A549 (cell line): ENCODE results near the gene PNMA6F.

Source experiments
- EP300 ChIP-seq, 2 experiments: fragments of >200 bp; sonication (Bioruptor Twin); formaldehyde crosslinking; IDR thresholded peaks; 2 replicates in 1 of 2; 3 replicates in 1 of 2; pipeline ENCODE4 v1.6.1; 2016 to 2017
- KDM1A ChIP-seq: fragments of 200-600 bp; sonication (generic); IDR thresholded peaks from 2 replicates; pipeline ENCODE4 v1.6.1; 2016; ENCODE audit warnings: low read depth, mild to moderate bottlenecking
- PHF8 ChIP-seq: fragments of 200-600 bp; sonication (generic); IDR thresholded peaks from 2 replicates; pipeline ENCODE4 v1.6.1; 2016; ENCODE audit warnings: low read depth, mild to moderate bottlenecking, antibody characterized with exemption, moderate library complexity, borderline replicate concordance
- POLR2A ChIP-seq: IDR thresholded peaks from 2 replicates; pipeline ENCODE4 v1.6.1; 2012; ENCODE audit warnings: mild to moderate bottlenecking, low read length
- TF ChIP-seq, protein P1 (sequence below): fragments of >200 bp; sonication (Bioruptor Twin); formaldehyde crosslinking; IDR thresholded peaks from 3 replicates; pipeline ENCODE4 v1.5.1; 2016

DNA sequence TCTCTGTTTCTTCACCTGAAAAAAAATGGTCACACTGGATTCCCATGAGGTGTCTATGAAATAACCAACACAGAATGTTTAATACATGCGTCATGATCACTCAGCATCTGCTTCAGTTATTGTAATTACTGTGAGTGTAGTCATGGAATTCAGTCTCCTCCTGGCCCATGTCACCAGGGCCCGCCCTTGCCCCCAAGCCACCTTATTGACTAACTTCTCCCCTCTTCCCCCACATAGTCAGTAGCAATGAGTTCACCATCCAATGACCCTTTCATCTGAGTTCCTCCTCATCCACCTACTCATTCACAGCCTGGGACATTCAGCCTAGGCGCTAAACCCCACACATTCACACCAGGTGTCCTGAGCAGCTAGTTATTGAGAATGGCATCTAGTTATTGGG lies 15.6 kb downstream of the PNMA6F start:
- TF ChIP-seq PHF8 (no peak), EP300 (IDR thresholded peaks at IDR 0.05) (no peak), POLR2A (no peak), KDM1A (no peak)
- TF ChIP-seq, protein P1, sequence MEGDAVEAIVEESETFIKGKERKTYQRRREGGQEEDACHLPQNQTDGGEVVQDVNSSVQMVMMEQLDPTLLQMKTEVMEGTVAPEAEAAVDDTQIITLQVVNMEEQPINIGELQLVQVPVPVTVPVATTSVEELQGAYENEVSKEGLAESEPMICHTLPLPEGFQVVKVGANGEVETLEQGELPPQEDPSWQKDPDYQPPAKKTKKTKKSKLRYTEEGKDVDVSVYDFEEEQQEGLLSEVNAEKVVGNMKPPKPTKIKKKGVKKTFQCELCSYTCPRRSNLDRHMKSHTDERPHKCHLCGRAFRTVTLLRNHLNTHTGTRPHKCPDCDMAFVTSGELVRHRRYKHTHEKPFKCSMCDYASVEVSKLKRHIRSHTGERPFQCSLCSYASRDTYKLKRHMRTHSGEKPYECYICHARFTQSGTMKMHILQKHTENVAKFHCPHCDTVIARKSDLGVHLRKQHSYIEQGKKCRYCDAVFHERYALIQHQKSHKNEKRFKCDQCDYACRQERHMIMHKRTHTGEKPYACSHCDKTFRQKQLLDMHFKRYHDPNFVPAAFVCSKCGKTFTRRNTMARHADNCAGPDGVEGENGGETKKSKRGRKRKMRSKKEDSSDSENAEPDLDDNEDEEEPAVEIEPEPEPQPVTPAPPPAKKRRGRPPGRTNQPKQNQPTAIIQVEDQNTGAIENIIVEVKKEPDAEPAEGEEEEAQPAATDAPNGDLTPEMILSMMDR: no peak
